Prostate gland (tissue), 2 donors: ENCODE measurements around the gene ANKRD11.

Source experiments
- POLR2AphosphoS5 ChIP-seq: sonication (generic); formaldehyde crosslinking; IDR thresholded peaks from one replicate; pipeline ENCODE4 v1.6.1; 2017; ENCODE audit warnings: antibody characterized with exemption
- TF ChIP-seq, protein P1 (sequence below), 4 experiments: fragments of 200-600 bp in 2 of 4; fragments of 450-650 bp in 2 of 4; sonication (generic) in 2 of 4; IDR thresholded peaks; 1 replicate in 3 of 4; 2 replicates in 1 of 4; pipeline ENCODE4 v1.5.1; 2016 to 2019; ENCODE audit warnings: antibody characterized with exemption in 4 of 4, mild to moderate bottlenecking in 2 of 4, moderate library complexity in 2 of 4

- TF ChIP-seq, protein P1, sequence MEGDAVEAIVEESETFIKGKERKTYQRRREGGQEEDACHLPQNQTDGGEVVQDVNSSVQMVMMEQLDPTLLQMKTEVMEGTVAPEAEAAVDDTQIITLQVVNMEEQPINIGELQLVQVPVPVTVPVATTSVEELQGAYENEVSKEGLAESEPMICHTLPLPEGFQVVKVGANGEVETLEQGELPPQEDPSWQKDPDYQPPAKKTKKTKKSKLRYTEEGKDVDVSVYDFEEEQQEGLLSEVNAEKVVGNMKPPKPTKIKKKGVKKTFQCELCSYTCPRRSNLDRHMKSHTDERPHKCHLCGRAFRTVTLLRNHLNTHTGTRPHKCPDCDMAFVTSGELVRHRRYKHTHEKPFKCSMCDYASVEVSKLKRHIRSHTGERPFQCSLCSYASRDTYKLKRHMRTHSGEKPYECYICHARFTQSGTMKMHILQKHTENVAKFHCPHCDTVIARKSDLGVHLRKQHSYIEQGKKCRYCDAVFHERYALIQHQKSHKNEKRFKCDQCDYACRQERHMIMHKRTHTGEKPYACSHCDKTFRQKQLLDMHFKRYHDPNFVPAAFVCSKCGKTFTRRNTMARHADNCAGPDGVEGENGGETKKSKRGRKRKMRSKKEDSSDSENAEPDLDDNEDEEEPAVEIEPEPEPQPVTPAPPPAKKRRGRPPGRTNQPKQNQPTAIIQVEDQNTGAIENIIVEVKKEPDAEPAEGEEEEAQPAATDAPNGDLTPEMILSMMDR (IDR thresholded peaks at IDR 0.05): no peak
- no peak for TF ChIP-seq POLR2AphosphoS5
These were observed 211.7 kb downstream of the ANKRD11 start for GRCh38 chr16:89278441-89279240.
